HK-2 (cell line): ENCODE data around the gene CPSF3.

Experiments used
- DNase-seq: peaks from one replicate; pipeline ENCODE4 v3.0.0-alpha.2; 2018; ENCODE audit not compliant: unreplicated experiment

CPSF3 gene

GRCh38 chr2:9419541-9419940 lies 3.9 kb upstream of the CPSF3 start:
- no peak for DNase-seq

GRCh38 chr2:9420495-9420894 lies 3.0 kb upstream of the CPSF3 start:
- no peak for DNase-seq

GRCh38 chr2:9422321-9423099 lies 944 bp upstream of the CPSF3 start:
- DNase-seq, result peak; percentile 38

- peak; percentile 29 for DNase-seq
Measured at GRCh38 chr2:9423922-9424272, 443 bp downstream of the CPSF3 start.

GRCh38 chr2:9424447-9425164 lies 1.2 kb downstream of the CPSF3 start:
- no peak for DNase-seq

- DNase-seq, result no peak
Measured at GRCh38 chr2:9428965-9429577, 5.6 kb downstream of the CPSF3 start.

- DNase-seq, result no peak
Measured at GRCh38 chr2:9430316-9431293, 7.2 kb downstream of the CPSF3 start.

GRCh38 chr2:9434489-9434888 lies 11.0 kb downstream of the CPSF3 start:
- no peak for DNase-seq

GRCh38 chr2:9439536-9439935 lies 16.1 kb downstream of the CPSF3 start:
- DNase-seq, result no peak

GRCh38 chr2:9440058-9440727 lies 16.7 kb downstream of the CPSF3 start:
- no peak for DNase-seq

GRCh38 chr2:9441556-9441955 lies 18.1 kb downstream of the CPSF3 start:
- no peak for DNase-seq

GRCh38 chr2:9443526-9443925 lies 20.1 kb downstream of the CPSF3 start:
- DNase-seq, result no peak

- DNase-seq, result no peak
Measured at GRCh38 chr2:9445089-9445488, 21.6 kb downstream of the CPSF3 start.

GRCh38 chr2:9451231-9451630 lies 27.8 kb downstream of the CPSF3 start:
- no peak for DNase-seq

- no peak for DNase-seq
Measured at GRCh38 chr2:9460441-9461017, 37.1 kb downstream of the CPSF3 start.

- DNase-seq, result no peak
Measured at GRCh38 chr2:9461079-9461478, 37.6 kb downstream of the CPSF3 start.

GRCh38 chr2:9462313-9462712 lies 38.9 kb downstream of the CPSF3 start:
- DNase-seq, result no peak

- no peak for DNase-seq
Measured at GRCh38 chr2:9462886-9463697, 39.6 kb downstream of the CPSF3 start.

GRCh38 chr2:9463698-9464034 lies 40.2 kb downstream of the CPSF3 start:
- no peak for DNase-seq

GRCh38 chr2:9465170-9465569 lies 41.7 kb downstream of the CPSF3 start:
- DNase-seq, result no peak
